Measurements from ENCODE around the gene OR52D1.

- TF ChIP-seq CHD2 (IDR thresholded peaks at IDR 0.05; ENCODE audit: low read length) = no peak
- no peak for TF ChIP-seq CREB1 (IDR thresholded peaks at IDR 0.05)
- TF ChIP-seq CTCF (IDR thresholded peaks at IDR 0.05; ENCODE audit: control extremely low read depth in 1 of 3, insufficient read depth in 1 of 3, low read depth in 1 of 3, low read length in 3 of 3) = no peak
- no peak for TF ChIP-seq ASH2L (IDR thresholded peaks at IDR 0.05; ENCODE audit: low read length)
- no peak for TF ChIP-seq ATF3 (IDR thresholded peaks at IDR 0.05; ENCODE audit: insufficient read depth, low read depth, low read length)
- TF ChIP-seq RXRA (IDR thresholded peaks at IDR 0.05; ENCODE audit: insufficient read depth, low read depth, low read length) = no peak
Measured at GRCh38 chr11:5509803-5510202, 21.3 kb downstream of the OR52D1 start, which contains the start of gene UBQLN3.
